HG02610 (cell line): Measurements from ENCODE around the gene TSEN54.

Source experiments
- ATAC-seq: cut with Tn5 transposase; IDR thresholded peaks from one replicate; pipeline ENCODE4 v1.9.1; 2021; ENCODE audit warnings: mild to moderate bottlenecking, moderate library complexity; ENCODE audit not compliant: unreplicated experiment

Gene TSEN54

GRCh38 chr17:75561927-75562603 is 45.7 kb downstream of the TSEN54 start:
- ATAC-seq, result no peak

- ATAC-seq, result no peak
Observed at GRCh38 chr17:75563063-75563758, 46.9 kb downstream of the TSEN54 start.

- ATAC-seq, result no peak
Observed at GRCh38 chr17:75564195-75564594, 47.9 kb downstream of the TSEN54 start.

- no peak for ATAC-seq
Observed at GRCh38 chr17:75565066-75565465, 48.7 kb downstream of the TSEN54 start.

GRCh38 chr17:75565618-75566017 is 49.3 kb downstream of the TSEN54 start:
- ATAC-seq, result no peak

- ATAC-seq, result no peak
Observed at GRCh38 chr17:75566416-75566815, 50.1 kb downstream of the TSEN54 start.

GRCh38 chr17:75566834-75567233 is 50.5 kb downstream of the TSEN54 start:
- no peak for ATAC-seq

GRCh38 chr17:75568412-75569255 is 52.3 kb downstream of the TSEN54 start:
- no peak for ATAC-seq

GRCh38 chr17:75570034-75570676 is 53.8 kb downstream of the TSEN54 start:
- no peak for ATAC-seq

GRCh38 chr17:75570772-75571171 is 54.4 kb downstream of the TSEN54 start:
- no peak for ATAC-seq

- ATAC-seq, result no peak
Observed at GRCh38 chr17:75571197-75571884, 55.0 kb downstream of the TSEN54 start.

- ATAC-seq, result no peak
Observed at GRCh38 chr17:75571885-75572215, 55.5 kb downstream of the TSEN54 start.

- no peak for ATAC-seq
Observed at GRCh38 chr17:75572713-75573539, 56.6 kb downstream of the TSEN54 start.

GRCh38 chr17:75573540-75573957 is 57.2 kb downstream of the TSEN54 start:
- no peak for ATAC-seq

- ATAC-seq, result no peak
Observed at GRCh38 chr17:75573994-75574393, 57.7 kb downstream of the TSEN54 start.
